ENCODE measurements around the gene SH3GL2.

Gene SH3GL2

GRCh38 chr9:17829064-17829463 lies 250.2 kb downstream of the SH3GL2 start:
- DNase-seq (no peak), ATAC-seq (no peak)
- peaks cover 7% of the 10 kb centered on the region for H3K27me3 Mint-ChIP-seq
- H3K27ac Mint-ChIP-seq: no peak overlapping the region
- H3K4me1 Mint-ChIP-seq: no peaks in the 10 kb centered on the region
- H3K9me3 Mint-ChIP-seq: peaks cover 0 to 11% of the 10 kb centered on the region in 2 donors
- H3K4me3 Mint-ChIP-seq: no peak overlapping the region

GRCh38 chr9:17829812-17830385 lies 251.0 kb downstream of the SH3GL2 start:
- Mint-ChIP-seq H3K9me3 (peaks cover 0 to 11% of the 10 kb centered on the region in 2 donors), H3K27me3 (peaks cover 7% of the 10 kb centered on the region), H3K4me3 (no peak overlapping the region), H3K4me1 (no peaks in the 10 kb centered on the region), H3K27ac (no peak overlapping the region)
- ATAC-seq (no peak), DNase-seq (no peak)

GRCh38 chr9:17832812-17833211 lies 253.9 kb downstream of the SH3GL2 start:
- no peak overlapping the region for H3K4me3 Mint-ChIP-seq

DNA sequence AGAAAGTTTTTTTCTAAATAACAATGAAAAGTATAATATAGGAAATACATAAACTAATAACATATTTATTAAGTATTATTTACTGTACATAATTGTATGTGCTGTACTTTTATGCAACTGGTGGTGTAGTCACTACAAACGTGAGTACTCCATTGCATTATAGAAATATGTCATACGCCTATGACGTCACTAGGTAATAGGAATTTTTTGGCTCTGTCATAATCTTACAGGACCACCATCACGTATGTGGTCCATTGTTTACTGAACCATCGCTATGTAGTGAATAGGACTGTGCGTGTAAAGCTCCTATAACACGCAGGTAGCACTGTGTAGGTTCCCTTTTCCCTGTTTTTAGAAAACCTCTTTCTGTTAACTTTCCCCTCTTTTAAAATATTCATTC lies 255.0 kb downstream of the SH3GL2 start:
- H3K4me1 Mint-ChIP-seq: no peaks in the 10 kb centered on the region
- H3K9me3 Mint-ChIP-seq: peaks cover 0 to 4% of the 10 kb centered on the region in 2 donors
- no peak overlapping the region for H3K4me3 Mint-ChIP-seq
- DNase-seq (no peak), ATAC-seq (no peak)
- H3K27me3 Mint-ChIP-seq: no peaks in the 10 kb centered on the region
- no peak overlapping the region for H3K27ac Mint-ChIP-seq

More at GRCh38 chr9:17832812-17833211, 253.9 kb downstream of the SH3GL2 start:
- H3K9me3 Mint-ChIP-seq: peaks cover 0 to 11% of the 10 kb centered on the region in 2 donors
- no peaks in the 10 kb centered on the region for H3K4me1 Mint-ChIP-seq
- DNase-seq (no peak), ATAC-seq (no peak)
- H3K27me3 Mint-ChIP-seq: peaks cover 7% of the 10 kb centered on the region
- H3K27ac Mint-ChIP-seq: no peak overlapping the region

- Mint-ChIP-seq H3K4me1 (no peaks in the 10 kb centered on the region), H3K27me3 (no peaks in the 10 kb centered on the region), H3K9me3 (peaks cover under 1 to 5% of the 10 kb centered on the region in 2 donors), H3K27ac (no peak overlapping the region), H3K4me3 (no peak overlapping the region)
- DNase-seq: no peak
- no peak for ATAC-seq
Measured at GRCh38 chr9:17837965-17838364, 259.1 kb downstream of the SH3GL2 start.

GRCh38 chr9:17839776-17840175 lies 260.9 kb downstream of the SH3GL2 start:
- peaks cover 12 to 20% of the 10 kb centered on the region in 2 donors for H3K9me3 Mint-ChIP-seq
- no peak overlapping the region for H3K27ac Mint-ChIP-seq

GRCh38 chr9:17843236-17843635 lies 264.4 kb downstream of the SH3GL2 start:
- Mint-ChIP-seq H3K27me3 (no peaks in the 10 kb centered on the region), H3K27ac (no peak overlapping the region), H3K9me3 (peaks cover 18 to 28% of the 10 kb centered on the region in 2 donors), H3K4me1 (no peaks in the 10 kb centered on the region), H3K4me3 (no peak overlapping the region)
- ATAC-seq (no peak), DNase-seq (no peak)

More at GRCh38 chr9:17839776-17840175, 260.9 kb downstream of the SH3GL2 start:
- H3K4me1 Mint-ChIP-seq: no peaks in the 10 kb centered on the region
- no peak for ATAC-seq
- H3K4me3 Mint-ChIP-seq: no peak overlapping the region
- H3K27me3 Mint-ChIP-seq: no peaks in the 10 kb centered on the region
- DNase-seq: no peak
